CD4-positive, alpha-beta T cell (primary cell): ENCODE results near the gene GLIS1. TPM values are rescaled to one million over a fixed set of nuclear protein-coding genes. Genes with fewer than 3 reads are reported as not detected.

Source experiments
- ATAC-seq: fragments of 200-7000 bp; cut with Tn5 transposase; one replicate; pipeline ENCODE4 v1.10.0; 2022; ENCODE audit warnings: mild to moderate bottlenecking; ENCODE audit not compliant: poor library complexity
- CTCF ChIA-PET: fragments of 350-600 bp; sonication (Branson Sonifier 250); formaldehyde crosslinking; loops from one replicate; lab custom pipeline; 2021; ENCODE audit warnings: antibody characterized with exemption, inconsistent platforms; lab: Charles Lee
- POLR2A ChIA-PET: fragments of 350-600 bp; sonication (Branson Sonifier 250); formaldehyde crosslinking; loops from one replicate; lab custom pipeline; 2021; ENCODE audit warnings: antibody characterized with exemption, inconsistent platforms; lab: Charles Lee
- DNase-seq, 14 experiments: peaks; one replicate each; pipeline ENCODE4 v3.0.0-alpha.2; 2013 to 2020; ENCODE audit warnings: mixed read lengths in 2 of 14
- H3K27ac ChIP-seq, 2 donors: one replicate each; pipeline versions ENCODE4 v1.5.1 to v1.7.0; 2013; ENCODE audit warnings: low read length in 2 of 2, low read depth in 1 of 2, mild to moderate bottlenecking in 1 of 2
- H3K27me3 ChIP-seq, 2 experiments: 1 replicate in 1 of 2; 2 replicates in 1 of 2; pipeline versions ENCODE4 v1.6.1 to v1.7.0; 2013; ENCODE audit warnings: low read length in 2 of 2, control low read depth in 1 of 2, mild to moderate bottlenecking in 1 of 2, moderate library complexity in 1 of 2; ENCODE audit not compliant: insufficient read depth in 2 of 2, control insufficient read depth in 1 of 2
- H3K36me3 ChIP-seq: one replicate; pipeline ENCODE4 v1.6.1; 2013; ENCODE audit warnings: low read length, control low read depth; ENCODE audit not compliant: insufficient read depth
- H3K4me1 ChIP-seq: one replicate; pipeline ENCODE4 v1.6.1; 2013; ENCODE audit warnings: low read length, control low read depth; ENCODE audit not compliant: insufficient read depth
- H3K4me3 ChIP-seq: one replicate; pipeline ENCODE4 v1.5.1; 2013; ENCODE audit warnings: mild to moderate bottlenecking, low read length, moderate library complexity
- H3K9me3 ChIP-seq, 2 experiments: 1 replicate in 1 of 2; 2 replicates in 1 of 2; pipeline versions ENCODE4 v1.6.1 to v1.7.0; 2013; ENCODE audit warnings: low read length in 2 of 2, mild to moderate bottlenecking in 2 of 2, control low read depth in 1 of 2, moderate library complexity in 1 of 2; ENCODE audit not compliant: control insufficient read depth in 1 of 2, insufficient read depth in 1 of 2
- H3K27ac Mint-ChIP-seq: one replicate; pipeline ENCODE4 v1.8.0; 2020; ENCODE audit warnings: mixed read lengths
- H3K27me3 Mint-ChIP-seq: one replicate; pipeline ENCODE4 v1.8.0; 2021; ENCODE audit warnings: mixed read lengths
- H3K36me3 Mint-ChIP-seq: one replicate; pipeline ENCODE4 v1.8.0; 2021; ENCODE audit warnings: low read depth, mixed read lengths
- H3K4me1 Mint-ChIP-seq: one replicate; pipeline ENCODE4 v1.8.0; 2021; ENCODE audit warnings: low read depth, mixed read lengths
- H3K4me3 Mint-ChIP-seq: one replicate; pipeline ENCODE4 v1.8.0; 2020; ENCODE audit warnings: mild to moderate bottlenecking, mixed read lengths
- H3K9me3 Mint-ChIP-seq: one replicate; pipeline ENCODE4 v1.8.0; 2020; ENCODE audit warnings: mixed read lengths
- CTCF ChIP-seq: fragments of 200-600 bp; IDR thresholded peaks from one replicate; pipeline ENCODE4 v1.8.0; 2022; ENCODE audit warnings: antibody characterized with exemption, mild to moderate bottlenecking
- intact Hi-C, 2 experiments: fragments of 100-400 bp; cut with DNase I in 1 of 2; cut with micrococcal nuclease in 1 of 2; formaldehyde crosslinking; loops; one replicate each; pipeline versions ENCODE4 v1.15.1 to v1.9.0; 2023 to 2025; cut with DNase I, micrococcal nuclease
- total RNA-seq, 174 experiments: library from RNA in 2 of 174; stranded (reverse) in 2 of 174; gene quantifications; one replicate each; pipeline ENCODE4 v1.2.3 and lab custom pipeline; 2021 to 2026

The GLIS1 gene
- total RNA-seq, 2 experiments from 2014 or later: not detected

GRCh38 chr1:53579221-53580008, 159.5 kb downstream of the GLIS1 start:
- no peaks in the 10 kb centered on the region for H3K36me3 ChIP-seq
- no peak for TF ChIP-seq CTCF
- intact Hi-C loops: no loop called here
- CTCF ChIA-PET: no interaction called here
- Mint-ChIP-seq H3K4me1 (peaks cover 4% of the 10 kb centered on the region), H3K27me3 (no peaks in the 10 kb centered on the region), H3K4me3 (no peak overlapping the region), H3K36me3 (no peaks in the 10 kb centered on the region), H3K9me3 (no peaks in the 10 kb centered on the region), H3K27ac (no peak overlapping the region)
- no peaks in the 10 kb centered on the region for H3K9me3 ChIP-seq
- POLR2A ChIA-PET: no interaction called here
- H3K27me3 ChIP-seq: no peaks in the 10 kb centered on the region
- no peak overlapping the region for H3K4me3 ChIP-seq
- H3K27ac ChIP-seq: no peak overlapping the region
- peaks cover 13% of the 10 kb centered on the region for H3K4me1 ChIP-seq
- peak in 1 of 14 experiments; percentile 12 for DNase-seq
- ATAC-seq: no peak

GRCh38 chr1:53578358-53578757, 160.6 kb downstream of the GLIS1 start:
- no peak overlapping the region for H3K4me3 ChIP-seq

GRCh38 chr1:53577761-53578100, 161.2 kb downstream of the GLIS1 start:
- Mint-ChIP-seq H3K4me1 (no peaks in the 10 kb centered on the region), H3K27ac (no peak overlapping the region), H3K27me3 (no peaks in the 10 kb centered on the region), H3K4me3 (no peak overlapping the region), H3K36me3 (no peaks in the 10 kb centered on the region), H3K9me3 (no peaks in the 10 kb centered on the region)
- intact Hi-C loops: no loop called here
- Histone ChIP-seq H3K27me3 (no peaks in the 10 kb centered on the region), H3K36me3 (no peaks in the 10 kb centered on the region), H3K27ac (no peak overlapping the region), H3K4me1 (peaks cover 4% of the 10 kb centered on the region), H3K4me3 (no peak overlapping the region), H3K9me3 (no peaks in the 10 kb centered on the region)
- TF ChIP-seq CTCF: no peak
- CTCF ChIA-PET: interaction anchor here (0.7 kb wide), 1 partner anchor 10 kb away, joined by 3 read pairs; no protein-coding TSS in a partner anchor
- POLR2A ChIA-PET: no interaction called here
- no peak for DNase-seq
- no peak for ATAC-seq

More at GRCh38 chr1:53578358-53578757, 160.6 kb downstream of the GLIS1 start:
- no peaks in the 10 kb centered on the region for H3K27me3 ChIP-seq
- Mint-ChIP-seq H3K27ac (no peak overlapping the region), H3K4me3 (no peak overlapping the region), H3K27me3 (no peaks in the 10 kb centered on the region), H3K9me3 (no peaks in the 10 kb centered on the region), H3K4me1 (no peaks in the 10 kb centered on the region), H3K36me3 (no peaks in the 10 kb centered on the region)
- CTCF ChIA-PET: no interaction called here
- no peak for ATAC-seq
- no peaks in the 10 kb centered on the region for H3K9me3 ChIP-seq
- POLR2A ChIA-PET: no interaction called here
- H3K27ac ChIP-seq: no peak overlapping the region
- H3K36me3 ChIP-seq: no peaks in the 10 kb centered on the region
- TF ChIP-seq CTCF: no peak
- intact Hi-C loops: no loop called here
- DNase-seq: no peak
- H3K4me1 ChIP-seq: peaks cover 9% of the 10 kb centered on the region
